Nephron progenitor cell (in vitro differentiated cells): ENCODE measurements around the gene SPAG17.

Source experiments
- DNase-seq: peaks from one replicate; pipeline ENCODE4 v3.0.0; 2021
- H3K27ac Mint-ChIP-seq: 2 replicates; pipeline ENCODE4 v1.8.0; 2021; ENCODE audit warnings: mild to moderate bottlenecking, moderate library complexity, mixed read lengths
- H3K27me3 Mint-ChIP-seq: 2 replicates; pipeline ENCODE4 v1.8.0; 2021; ENCODE audit warnings: mild to moderate bottlenecking, low read depth, mixed read lengths; ENCODE audit not compliant: poor library complexity
- H3K36me3 Mint-ChIP-seq: 2 replicates; pipeline ENCODE4 v1.8.0; 2021; ENCODE audit warnings: low read depth, mixed read lengths
- H3K4me1 Mint-ChIP-seq: 2 replicates; pipeline ENCODE4 v1.8.0; 2021; ENCODE audit warnings: mixed read lengths
- H3K4me3 Mint-ChIP-seq: 2 replicates; pipeline ENCODE4 v1.8.0; 2021; ENCODE audit warnings: mild to moderate bottlenecking, moderate library complexity, mixed read lengths
- H3K9me3 Mint-ChIP-seq: 2 replicates; pipeline ENCODE4 v1.8.0; 2021; ENCODE audit warnings: mild to moderate bottlenecking, moderate library complexity, mixed read lengths
- CTCF ChIP-seq: fragments of 200-600 bp; sonication (generic); IDR thresholded peaks from 2 replicates; pipeline ENCODE4 v1.5.0; 2021; ENCODE audit warnings: antibody characterized with exemption

SPAG17 gene

GRCh38 chr1:118143831-118144230 is 41.2 kb downstream of the SPAG17 start:
- TF ChIP-seq CTCF: no peak
- Mint-ChIP-seq H3K4me1 (no peaks in the 10 kb centered on the region), H3K4me3 (no peak overlapping the region), H3K9me3 (no peaks in the 10 kb centered on the region), H3K36me3 (no peaks in the 10 kb centered on the region), H3K27ac (no peak overlapping the region), H3K27me3 (peaks cover 8% of the 10 kb centered on the region)
- no peak for DNase-seq

GRCh38 chr1:118143121-118143520 is 41.9 kb downstream of the SPAG17 start:
- TF ChIP-seq CTCF: no peak
- Mint-ChIP-seq H3K36me3 (no peaks in the 10 kb centered on the region), H3K27me3 (peaks cover 2% of the 10 kb centered on the region), H3K4me3 (no peak overlapping the region), H3K4me1 (no peaks in the 10 kb centered on the region), H3K9me3 (no peaks in the 10 kb centered on the region), H3K27ac (no peak overlapping the region)
- DNase-seq: no peak

- Mint-ChIP-seq H3K27me3 (no peaks in the 10 kb centered on the region), H3K27ac (no peak overlapping the region), H3K9me3 (no peaks in the 10 kb centered on the region), H3K4me1 (no peaks in the 10 kb centered on the region), H3K4me3 (no peak overlapping the region), H3K36me3 (no peaks in the 10 kb centered on the region)
- no peak for DNase-seq
- TF ChIP-seq CTCF: no peak
These were observed 42.5 kb downstream of the SPAG17 start for GRCh38 chr1:118142546-118142945.

- no peaks in the 10 kb centered on the region for H3K36me3 Mint-ChIP-seq
- peaks cover 3% of the 10 kb centered on the region for H3K27me3 Mint-ChIP-seq
These were observed 47.1 kb downstream of the SPAG17 start for GRCh38 chr1:118137900-118138299.

GRCh38 chr1:118136187-118136941 is 48.7 kb downstream of the SPAG17 start:
- Mint-ChIP-seq H3K27me3 (peaks cover 3% of the 10 kb centered on the region), H3K36me3 (no peaks in the 10 kb centered on the region), H3K27ac (peak overlapping the region; percentile 52), H3K4me3 (no peak overlapping the region), H3K4me1 (peaks cover 23% of the 10 kb centered on the region), H3K9me3 (no peaks in the 10 kb centered on the region)
- DNase-seq: no peak
- TF ChIP-seq CTCF: no peak

More at GRCh38 chr1:118137900-118138299, 47.1 kb downstream of the SPAG17 start:
- DNase-seq: no peak
- Mint-ChIP-seq H3K27ac (no peak overlapping the region), H3K9me3 (no peaks in the 10 kb centered on the region), H3K4me1 (peaks cover 18% of the 10 kb centered on the region), H3K4me3 (no peak overlapping the region)
- no peak for TF ChIP-seq CTCF

- Mint-ChIP-seq H3K27me3 (peaks cover 3% of the 10 kb centered on the region), H3K4me3 (no peak overlapping the region), H3K27ac (no peak overlapping the region), H3K36me3 (no peaks in the 10 kb centered on the region), H3K9me3 (peaks cover 2% of the 10 kb centered on the region), H3K4me1 (peaks cover 23% of the 10 kb centered on the region)
- TF ChIP-seq CTCF: no peak
- no peak for DNase-seq
These were observed 53.0 kb downstream of the SPAG17 start for GRCh38 chr1:118132000-118132399.
